HG02943 (cell line): ENCODE data around the gene COX4I1.

Experiments
- ATAC-seq: cut with Tn5 transposase; IDR thresholded peaks from one replicate; pipeline ENCODE4 v1.9.1; 2021; ENCODE audit warnings: mild to moderate bottlenecking, low read depth, moderate library complexity; ENCODE audit not compliant: unreplicated experiment

COX4I1 gene

DNA sequence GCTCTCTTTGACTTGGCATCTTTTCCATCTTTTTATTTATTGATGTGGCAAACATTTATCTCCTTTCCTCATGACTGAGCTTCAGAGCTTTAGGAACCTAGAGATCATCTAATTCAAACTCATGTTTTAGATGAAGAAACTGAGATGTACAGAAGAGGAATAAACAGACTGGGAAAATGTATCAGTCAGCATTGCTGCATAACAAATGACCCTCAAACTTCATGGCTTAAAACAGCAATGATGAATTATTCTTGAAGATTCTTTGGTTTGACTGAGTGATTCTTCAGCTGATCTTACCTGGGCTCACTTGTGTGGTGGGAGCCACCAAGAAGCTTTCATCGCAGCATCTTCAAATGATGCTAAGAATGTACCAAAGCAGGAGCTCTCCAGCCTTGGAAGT is 55.4 kb downstream of the COX4I1 start:
- no peak for ATAC-seq

DNA sequence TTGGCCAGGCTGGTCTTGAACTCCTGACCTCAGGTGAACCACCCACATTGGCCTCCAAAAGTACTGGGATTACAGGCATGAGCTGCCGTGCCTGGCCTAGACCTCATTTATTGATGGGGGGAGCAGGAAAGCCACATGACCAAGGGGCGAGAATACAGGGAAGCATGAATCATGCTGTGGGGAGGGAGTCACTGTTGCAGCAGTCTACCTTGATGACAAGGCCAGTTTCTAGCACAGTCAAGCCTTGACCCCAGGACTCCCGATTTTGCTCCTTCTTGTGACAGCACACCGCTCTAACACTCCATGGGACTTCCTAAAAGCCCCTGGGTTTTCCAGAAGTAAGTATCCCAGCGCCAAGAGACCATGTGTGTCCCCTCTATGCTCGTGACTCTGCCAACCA is 56.6 kb downstream of the COX4I1 start:
- ATAC-seq, result no peak

DNA sequence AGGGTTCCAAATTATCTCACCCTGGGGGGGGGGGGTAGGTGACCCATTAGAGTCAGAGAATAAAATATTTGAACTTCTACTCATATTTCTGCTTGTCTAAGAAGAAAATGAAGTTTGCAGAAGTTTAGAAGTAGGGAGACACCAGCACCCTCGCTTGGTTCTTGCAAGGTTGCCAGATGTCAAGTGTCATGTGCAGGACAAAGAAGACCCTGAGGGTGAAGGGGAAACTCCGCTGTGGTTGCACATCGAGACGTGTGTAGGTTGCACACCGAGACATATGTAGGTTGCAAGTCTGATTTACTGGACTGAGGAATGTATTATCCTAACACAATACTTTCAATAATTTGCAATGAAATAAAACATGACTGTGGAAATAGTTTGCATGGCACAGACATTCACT is 57.1 kb downstream of the COX4I1 start:
- no peak for ATAC-seq
